OCI-M1 (cell line): ENCODE results near the gene HIPK2.

Experiments
- DNase-seq: peaks from one replicate; lab custom pipeline; 2025; lab: John Stamatoyannopoulos, UW

Gene HIPK2

DNA sequence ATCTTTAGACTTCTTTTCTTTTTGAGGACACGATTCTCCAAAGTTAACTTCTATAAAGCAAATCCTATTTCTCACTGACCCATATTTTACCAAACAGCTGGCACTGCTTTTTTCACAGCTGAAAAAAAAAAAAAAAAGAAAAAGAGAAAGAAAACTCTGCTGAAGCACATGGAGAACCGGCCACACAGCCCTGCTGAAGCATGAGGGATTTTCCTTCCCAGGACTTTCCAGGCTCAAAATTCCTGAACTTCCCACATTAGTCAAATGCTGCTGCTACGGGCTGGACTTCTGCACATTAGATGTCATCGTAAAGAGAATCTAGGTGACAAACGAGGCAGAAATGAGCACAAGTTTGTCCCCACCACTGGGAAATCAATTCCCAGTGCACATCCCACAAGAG, 25.2 kb downstream of the HIPK2 start:
- DNase-seq, result no peak

DNA sequence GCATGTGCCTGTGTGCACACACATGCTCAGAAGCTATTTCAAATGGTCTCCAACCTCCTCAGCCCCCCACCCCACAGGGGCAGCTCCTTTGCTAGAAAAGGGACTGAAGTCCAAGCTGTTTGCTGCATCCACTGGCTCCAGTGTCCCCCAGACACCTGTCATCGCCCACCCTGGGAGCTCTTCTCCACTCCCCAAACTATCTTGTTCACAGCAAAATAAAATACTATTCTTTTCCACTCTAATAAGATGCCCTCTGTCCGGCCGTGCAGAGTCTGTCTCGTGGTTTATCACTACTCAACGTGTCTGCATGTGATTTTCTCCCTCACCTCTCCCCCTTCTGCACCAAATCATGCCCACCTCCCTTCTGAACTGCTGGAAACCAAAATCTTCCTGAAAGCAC, 25.6 kb downstream of the HIPK2 start:
- no peak for DNase-seq

DNA sequence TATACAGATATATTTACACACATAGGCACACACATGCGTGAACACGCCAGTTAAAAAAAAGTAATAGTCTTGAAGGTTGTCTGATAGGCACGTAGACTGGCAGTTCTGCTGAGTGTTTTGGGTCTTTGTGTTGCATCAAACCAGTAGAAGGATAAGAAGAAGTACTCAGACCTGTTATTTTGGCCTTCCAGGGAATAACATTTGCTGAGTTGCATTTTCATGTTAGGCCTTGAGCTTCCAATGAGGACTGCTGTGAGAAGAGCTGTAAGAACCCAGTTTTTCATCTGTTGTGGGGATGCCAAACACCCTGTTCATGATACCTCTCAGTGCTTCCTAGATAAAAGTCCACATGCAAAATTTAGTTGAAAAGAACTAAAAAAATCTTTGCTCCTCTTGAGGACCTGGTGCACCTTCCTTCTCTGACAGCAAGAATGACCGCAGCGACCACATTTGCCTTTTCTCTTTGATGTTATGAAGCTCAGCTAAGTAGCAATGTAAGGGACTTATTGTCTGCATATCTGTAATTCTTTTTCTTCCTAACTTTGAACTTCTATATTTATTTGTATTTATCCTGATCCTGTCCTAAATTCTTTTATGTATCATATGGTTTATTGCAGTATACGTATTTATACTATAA, 27.2 kb downstream of the HIPK2 start:
- no peak for DNase-seq

DNA sequence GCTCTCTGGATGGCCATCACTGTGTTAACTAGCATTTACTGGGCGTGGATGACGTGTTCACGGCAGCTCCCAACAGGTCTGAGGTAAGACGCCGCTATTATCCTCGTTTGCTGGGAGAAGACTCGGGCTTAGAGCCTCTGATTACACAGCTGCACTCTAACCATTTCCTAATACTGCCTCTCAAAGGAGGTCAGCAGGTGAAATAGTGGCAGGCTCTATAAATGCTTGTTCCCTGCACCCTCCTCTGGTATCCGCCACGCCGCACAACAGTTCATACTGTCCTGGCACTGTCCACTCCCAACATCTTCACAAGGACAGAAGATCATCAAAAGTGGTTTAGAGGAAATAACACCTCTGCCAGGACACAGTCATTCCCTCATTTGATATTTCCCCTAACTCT, 28.3 kb downstream of the HIPK2 start:
- no peak for DNase-seq

DNA sequence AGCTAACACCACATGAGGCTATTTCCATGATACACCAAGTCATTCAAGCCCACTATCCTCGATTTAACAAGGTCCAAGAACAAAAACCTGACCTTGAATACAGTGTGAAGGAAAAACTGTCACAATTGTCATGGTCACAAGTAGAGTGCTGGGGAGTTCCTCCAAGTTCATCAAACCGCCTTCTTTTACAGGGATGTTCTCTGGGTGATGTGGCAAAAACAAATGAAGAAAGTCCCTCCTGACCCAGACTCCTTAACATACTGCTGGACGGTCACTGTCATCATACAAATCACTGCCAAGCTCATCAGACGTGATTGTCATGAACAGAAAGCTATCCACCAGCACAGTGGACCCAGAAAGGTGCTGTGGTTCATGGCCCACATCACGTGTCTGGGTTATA, 28.9 kb downstream of the HIPK2 start:
- no peak for DNase-seq

DNA sequence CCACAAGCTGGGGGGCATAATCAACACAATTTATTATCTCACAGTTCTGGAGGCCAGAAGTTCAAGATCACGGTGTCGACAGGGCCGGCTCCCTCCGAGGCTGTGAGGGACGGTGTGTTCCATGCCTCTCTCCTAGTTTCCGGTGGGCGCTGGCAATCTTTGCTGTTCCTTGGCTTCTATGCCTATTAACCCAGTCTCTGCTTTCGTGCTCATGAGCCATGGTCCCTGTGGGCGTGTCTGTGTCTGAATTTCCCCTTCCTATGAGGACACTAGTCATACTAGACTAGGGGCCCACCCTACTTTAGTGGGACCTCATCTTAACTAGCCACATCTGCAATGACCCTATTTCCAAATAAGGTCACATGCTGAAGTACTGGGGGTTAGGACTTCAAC, 29.4 kb downstream of the HIPK2 start:
- no peak for DNase-seq

DNA sequence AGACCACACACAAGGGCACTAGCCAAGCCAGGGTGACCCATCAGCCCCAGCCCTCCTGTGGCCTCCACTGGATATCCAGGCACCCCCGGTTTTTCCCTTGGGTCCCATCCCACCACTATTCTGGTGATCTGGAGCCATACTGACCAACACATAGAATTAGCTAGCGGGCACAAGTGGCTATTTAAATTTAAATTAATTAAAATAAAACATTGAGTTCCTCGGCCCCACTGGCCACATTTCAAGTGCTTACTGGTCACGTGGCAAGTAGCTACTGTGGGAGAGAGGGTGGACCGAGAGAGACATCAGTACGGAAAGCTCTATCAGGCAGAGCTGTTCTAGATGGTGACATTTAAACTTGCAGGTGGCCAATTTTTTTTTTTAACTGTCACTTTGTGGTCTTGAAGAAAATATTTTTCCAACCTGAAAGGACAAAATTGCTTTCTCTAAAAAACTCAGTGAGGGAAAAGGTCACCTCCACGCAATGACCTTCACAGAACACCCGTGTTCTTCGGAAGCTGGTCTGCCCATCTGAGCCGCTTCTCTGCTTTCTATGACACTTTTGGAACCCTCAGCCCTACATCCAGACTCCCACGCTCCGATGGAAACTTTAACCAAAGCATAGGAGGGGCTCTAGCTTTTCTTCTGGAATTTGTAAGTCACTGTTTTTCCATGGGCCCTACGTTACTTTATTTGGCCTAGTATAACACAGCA, 30.0 kb downstream of the HIPK2 start:
- no peak for DNase-seq

DNA sequence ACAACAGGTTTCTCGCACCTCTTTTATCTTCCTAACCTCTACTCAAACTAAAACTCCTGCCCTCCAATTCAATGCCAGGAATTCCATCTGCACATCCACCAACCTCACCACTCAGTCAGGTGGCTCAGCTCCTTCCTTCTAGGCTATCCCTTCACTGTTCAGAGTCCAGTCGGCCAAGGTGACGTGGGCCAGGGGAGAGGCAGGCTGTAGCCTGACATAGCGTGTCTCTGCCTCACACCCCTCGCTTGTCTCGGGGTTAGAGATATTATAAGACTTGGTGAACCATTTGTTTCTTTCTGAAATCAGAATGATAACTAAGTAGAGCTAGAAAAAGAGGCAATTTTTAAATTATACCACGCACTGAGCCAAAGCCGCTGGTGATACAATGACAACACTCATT, 31.1 kb downstream of the HIPK2 start:
- no peak for DNase-seq

DNA sequence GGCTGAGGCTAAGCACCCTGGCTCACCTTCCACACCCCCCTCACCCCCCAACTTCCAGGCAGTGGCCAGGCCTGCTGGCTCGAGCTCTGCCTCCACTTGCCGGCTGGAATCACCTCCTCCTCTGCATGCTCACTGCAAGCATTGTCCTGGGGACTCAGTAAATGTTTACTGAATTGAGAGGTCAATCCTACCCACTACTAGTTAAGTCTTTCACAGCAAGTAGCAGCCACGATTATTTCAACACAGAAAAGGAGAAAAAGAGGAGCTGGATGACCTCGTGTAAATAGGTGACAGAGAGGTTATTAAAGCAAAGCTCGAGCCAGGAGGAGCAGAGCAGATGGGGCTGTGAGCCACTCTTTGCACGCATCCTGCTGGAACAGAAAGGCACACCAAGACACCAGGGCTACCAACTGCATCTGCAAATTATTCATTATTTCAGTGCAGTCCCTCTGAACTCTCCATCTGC, 32.1 kb downstream of the HIPK2 start:
- no peak for DNase-seq

DNA sequence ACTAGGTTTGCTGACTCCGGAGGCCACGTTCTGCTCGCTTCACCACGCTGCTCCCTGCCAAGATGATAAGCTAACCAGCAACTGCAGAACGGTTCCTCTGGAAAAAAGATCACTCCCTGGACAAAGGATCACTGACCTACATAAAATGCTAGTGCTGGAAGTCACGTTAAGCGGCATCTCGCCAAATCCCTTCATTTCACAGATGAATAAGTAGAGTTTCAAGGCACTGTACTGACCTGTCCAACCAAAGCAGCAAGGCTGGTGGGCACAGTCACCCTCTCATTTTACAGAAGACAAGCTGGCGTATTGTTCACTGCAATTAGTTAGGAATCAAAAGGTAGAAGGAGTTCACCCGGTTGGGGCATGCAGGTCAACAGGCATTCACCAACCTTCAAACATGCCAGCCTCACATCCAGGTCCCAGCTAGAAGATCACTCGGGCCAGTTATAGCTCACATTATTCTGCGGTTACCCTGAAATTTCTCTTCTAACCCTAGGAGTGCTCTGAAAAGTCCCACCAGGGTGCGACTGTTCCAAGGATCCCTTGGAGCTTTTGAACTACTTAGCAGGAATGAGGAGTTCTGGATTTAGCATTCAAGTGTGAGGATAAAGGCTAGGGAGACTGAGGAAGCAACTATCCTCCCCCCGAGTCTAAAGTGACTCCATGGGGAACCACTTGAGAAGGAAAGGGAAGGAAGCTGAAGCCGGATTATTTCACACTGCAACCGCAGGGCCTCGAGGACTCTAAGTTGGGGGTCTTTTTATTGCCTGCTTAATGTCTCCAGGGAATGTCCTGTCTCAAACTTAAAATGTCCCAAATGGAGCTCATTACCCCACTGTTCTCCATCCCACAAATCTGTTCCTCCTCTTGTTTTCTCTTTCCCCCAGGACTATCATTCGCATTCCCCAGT, 32.8 kb downstream of the HIPK2 start:
- DNase-seq, result no peak

DNA sequence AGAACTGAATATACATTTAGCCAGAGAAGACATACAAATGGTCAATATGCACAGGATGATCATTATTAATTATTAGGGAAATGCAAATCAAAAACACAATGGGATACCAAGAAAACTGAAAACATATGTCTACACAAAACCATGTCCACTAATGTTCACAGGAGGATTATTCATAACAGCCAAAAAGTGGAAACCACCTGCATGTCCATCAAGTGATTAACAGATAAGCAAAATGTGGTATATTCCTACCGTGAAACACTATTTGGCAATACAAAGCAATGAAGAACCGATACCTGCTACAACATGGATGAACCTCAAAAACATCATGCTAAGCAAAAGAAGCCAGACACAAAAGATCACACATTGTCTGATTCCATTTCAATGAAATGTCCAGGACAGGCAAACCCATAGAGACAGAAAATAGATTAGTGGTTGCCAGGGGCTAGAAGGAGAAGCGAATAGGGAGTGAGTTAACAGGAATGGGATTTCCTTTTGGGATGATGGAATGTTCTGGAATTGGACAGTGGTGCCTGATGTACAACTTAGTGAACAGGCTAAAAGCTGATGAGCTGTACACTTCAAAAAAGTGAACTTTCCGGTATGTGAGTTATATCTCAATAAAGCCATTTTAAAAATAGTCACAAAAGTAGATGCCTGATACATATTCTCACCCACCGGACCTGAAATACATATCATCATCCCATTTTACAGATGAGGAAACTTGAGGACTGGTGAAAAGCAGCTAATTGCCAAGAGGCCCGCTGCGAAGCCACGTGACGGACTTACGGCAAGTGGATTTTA, 33.6 kb downstream of the HIPK2 start:
- DNase-seq, result no peak

DNA sequence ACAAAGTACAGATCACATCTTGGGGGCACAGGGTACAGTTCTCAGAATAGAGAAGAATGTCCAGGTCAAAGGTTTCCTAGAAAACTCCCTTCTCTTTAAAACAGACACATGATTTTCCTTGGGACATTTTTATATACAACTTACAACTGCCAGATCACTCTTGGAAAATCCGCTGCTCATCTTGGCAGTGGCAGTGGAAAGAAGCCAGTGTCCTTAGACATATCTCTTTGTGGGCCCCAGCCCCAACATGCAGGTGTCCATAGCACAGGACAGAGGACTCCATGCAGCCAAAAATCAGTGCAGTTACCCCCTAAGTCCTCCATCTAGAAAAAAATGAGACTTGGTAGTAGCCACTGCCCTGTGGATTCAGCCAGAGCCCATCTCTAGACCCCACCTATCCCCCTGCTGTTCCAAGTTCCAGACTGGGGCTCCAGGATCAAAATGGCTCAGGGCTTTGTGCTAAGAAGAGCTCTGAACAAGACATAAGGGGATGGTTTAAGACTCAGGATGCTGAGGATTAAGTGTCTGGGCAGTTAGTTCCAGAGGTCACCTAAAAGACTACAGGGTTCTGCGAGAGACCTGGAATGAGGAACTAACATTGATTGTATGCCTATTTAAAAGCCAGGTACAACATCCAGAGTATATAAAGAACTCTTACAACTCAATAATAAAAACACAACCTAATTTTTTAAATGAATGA, 34.4 kb downstream of the HIPK2 start:
- DNase-seq, result no peak

DNA sequence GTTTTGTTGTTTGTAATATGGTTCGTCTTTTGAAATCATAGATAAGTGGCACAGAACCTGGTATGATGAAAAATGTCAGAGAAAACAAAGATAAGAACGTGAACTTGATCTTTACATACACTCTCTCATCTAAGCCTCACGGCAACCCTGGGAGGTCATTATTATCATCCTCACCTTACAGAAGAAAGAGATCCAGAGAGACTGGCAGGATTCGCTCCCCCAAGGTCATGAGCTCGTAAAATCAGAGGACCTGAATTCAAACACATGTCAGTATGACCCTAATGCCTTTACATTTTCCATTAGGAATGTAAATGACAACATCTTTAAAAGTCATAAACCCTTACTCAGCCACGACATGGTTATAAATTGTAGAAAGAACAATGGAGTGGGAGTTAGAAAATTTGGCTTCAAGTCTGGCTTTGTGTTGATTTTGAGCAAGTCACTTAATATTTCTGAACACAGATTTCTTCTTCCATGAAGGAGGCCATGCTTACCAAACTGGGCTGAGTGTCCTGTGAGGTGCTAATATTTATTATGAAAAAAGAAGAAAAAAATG, 35.9 kb downstream of the HIPK2 start:
- no peak for DNase-seq

DNA sequence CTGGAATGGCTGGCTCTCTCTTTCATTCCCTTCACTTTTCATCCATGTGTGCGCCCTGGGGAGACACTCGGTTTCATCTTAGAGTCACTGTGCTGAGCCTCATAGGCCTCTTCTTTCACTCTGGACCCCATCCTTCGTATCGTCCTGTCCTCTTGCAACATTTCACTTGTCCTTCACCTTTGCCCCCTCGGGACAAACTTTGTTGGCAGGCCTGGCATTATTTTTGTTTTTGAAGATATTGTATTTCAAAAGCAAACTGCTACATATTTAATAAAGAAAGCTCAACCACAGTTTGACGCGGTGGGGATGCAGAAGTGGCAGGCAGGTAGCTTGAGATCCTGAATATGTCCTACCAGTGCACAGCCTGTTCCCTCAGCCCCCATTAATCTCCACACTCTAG, 36.6 kb downstream of the HIPK2 start:
- no peak for DNase-seq

DNA sequence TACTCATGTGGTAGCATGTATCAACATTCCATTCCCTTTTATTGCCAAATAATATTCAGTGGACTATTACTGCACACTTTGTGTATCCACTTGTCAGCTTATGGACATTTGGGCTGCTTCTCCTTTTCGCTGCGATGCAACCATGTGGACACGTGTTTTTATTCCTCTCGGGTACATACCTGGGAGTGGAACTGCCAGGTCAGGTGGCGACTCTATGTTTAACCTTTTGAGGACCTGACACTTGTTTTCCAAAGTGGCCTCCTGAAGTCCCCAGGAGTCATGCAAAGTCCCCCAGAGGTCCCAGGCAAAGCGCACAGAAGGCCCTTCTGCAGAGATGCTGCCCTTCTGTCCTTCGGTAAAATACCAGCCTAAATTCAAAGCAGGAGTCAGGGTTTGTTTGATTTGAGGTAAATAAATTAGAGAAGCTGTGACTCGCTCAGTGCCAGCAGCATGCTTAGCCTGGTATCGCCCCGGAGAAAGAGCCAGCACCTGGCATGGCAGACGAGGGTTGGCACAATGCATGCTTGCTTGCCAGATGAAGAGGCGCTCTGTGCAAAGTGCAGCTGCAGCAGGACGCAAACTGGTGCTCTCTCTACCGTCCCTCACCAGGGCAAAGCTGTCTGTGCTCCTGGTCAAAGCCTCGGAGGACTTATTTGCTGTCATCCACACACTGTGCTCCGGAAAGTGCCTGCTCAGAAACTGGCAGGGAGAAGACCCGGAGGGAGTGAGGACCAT, 37.8 kb downstream of the HIPK2 start:
- no peak for DNase-seq

DNA sequence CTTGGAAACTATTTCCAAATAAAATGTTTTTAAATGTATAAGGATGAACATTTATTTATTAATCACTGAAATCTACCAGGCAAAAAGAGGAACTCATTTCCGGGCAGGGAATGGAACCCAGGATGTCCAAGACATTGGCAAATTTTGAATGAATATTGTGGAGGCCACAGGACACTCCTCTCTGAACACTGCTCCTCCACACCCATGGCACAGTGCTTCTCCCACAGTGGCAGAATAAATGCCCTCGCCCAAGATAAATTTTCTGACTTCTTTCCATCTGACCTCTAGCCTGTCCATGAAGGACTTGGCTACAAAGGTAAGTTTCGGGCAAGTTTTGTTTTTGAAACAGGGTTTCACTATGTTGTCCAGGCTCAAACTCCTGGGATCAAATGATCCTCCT, 39.0 kb downstream of the HIPK2 start:
- no peak for DNase-seq

DNA sequence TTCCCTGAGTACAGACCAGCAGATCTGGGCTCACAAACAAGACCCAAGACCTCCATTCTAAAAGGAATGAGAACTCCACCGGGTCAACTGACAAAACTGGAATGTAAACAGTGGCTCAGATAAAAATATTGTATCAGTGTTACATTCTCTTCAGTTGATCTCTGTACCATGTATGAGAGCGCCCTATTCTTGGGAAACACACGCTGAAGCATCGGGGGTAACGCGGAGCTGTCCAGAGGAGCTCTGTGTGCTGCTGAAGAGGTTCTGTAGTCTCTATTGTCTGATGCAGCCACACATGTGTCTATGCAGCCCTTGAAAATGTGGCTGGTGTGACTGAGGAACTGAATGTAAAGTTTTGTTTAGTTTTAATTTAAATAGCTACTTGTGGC, 39.7 kb downstream of the HIPK2 start:
- DNase-seq, result no peak

DNA sequence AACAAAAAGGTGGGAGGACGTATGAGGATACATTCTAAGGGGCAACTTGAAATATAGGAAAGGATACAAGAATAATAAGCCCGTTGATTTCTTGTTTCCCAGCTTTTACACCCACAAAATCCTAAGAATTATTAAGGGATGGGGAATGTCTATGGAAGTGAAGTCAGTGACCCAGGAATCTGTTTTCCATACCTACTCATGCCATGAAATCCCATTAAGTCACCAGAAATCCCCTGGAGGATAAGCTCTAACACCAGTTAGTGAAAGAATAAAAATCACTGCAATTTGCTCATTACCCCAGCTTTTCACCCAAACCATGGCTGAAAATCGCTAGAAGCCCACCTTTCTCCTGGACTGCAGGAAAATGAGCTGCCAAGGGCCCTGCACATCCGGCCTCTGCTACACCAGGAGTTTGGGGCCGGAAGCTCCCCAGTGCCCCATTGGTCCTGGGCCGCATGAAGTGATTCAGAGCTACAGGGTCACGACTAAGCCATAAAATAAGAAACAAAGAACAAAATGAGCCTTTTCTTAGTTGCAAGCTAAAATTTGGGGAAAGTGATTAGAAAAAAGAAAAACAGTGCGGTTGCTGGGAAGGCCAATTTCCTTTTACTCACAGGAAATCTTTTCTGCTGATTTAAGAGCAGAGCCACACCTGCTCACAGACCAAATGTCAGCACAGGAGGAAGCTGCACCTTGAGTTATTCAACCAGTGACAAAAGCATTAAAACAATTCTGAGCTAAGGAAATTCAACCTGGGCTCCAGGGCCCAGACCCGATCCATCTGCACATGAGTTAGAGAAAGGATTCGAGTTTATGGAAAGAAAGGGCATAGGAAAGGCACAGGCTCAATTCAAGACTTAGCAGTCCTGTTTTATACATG, 40.3 kb downstream of the HIPK2 start:
- DNase-seq, result no peak

DNA sequence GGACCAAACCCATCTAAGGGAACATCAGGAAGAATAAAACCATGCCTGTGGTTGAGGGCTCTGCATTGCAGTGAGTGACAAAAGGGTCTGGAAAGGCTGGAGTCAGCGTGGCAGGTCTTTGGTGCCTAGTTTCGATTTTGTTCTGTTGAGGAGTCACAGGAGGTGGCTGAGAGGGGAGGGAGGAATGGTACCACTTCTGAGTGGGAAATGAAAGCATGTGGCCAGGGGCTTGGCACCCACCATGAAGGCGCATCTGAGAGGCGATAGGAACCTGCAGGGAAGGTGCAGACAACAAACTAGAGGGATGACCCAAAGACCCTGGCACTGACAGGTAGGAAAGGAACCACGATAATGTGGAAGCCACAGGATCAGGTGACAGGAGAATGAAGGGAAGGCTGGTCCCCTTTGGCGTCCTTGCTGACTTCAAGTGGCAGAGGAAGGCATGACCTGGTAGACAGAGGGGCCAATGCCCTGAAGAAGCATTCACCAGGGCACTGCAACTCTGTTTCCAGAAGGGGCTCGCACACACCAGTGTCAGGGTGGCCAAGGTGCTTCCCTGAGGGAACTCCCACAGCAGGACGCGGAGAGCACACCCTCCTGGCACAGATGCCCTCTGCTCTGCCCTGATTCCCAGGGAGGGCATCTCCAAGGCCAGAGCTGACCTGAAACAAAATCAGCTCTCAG, 41.7 kb downstream of the HIPK2 start:
- no peak for DNase-seq
